ENCODE results near the gene MFAP2.

Gene MFAP2

DNA sequence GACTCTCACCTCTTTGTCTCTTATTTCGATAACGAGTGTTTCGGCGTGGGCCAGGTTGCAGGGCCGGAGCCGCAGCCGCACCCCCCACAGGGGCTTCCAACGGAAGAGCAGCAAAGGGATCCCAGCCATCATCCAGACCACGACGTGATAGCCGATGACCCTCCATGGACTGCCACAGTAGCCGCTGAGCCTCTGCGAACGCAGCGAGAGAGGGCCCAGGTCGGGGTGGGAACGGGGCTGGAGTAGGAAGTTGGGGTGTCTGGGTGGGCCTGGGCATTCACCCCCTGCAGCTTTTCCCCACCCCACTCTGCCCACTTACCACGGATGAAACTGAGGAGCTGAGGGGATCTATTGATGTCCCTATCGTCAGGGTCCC, 24.9 kb upstream of the MFAP2 start:
- DNase-seq: no peak

DNA sequence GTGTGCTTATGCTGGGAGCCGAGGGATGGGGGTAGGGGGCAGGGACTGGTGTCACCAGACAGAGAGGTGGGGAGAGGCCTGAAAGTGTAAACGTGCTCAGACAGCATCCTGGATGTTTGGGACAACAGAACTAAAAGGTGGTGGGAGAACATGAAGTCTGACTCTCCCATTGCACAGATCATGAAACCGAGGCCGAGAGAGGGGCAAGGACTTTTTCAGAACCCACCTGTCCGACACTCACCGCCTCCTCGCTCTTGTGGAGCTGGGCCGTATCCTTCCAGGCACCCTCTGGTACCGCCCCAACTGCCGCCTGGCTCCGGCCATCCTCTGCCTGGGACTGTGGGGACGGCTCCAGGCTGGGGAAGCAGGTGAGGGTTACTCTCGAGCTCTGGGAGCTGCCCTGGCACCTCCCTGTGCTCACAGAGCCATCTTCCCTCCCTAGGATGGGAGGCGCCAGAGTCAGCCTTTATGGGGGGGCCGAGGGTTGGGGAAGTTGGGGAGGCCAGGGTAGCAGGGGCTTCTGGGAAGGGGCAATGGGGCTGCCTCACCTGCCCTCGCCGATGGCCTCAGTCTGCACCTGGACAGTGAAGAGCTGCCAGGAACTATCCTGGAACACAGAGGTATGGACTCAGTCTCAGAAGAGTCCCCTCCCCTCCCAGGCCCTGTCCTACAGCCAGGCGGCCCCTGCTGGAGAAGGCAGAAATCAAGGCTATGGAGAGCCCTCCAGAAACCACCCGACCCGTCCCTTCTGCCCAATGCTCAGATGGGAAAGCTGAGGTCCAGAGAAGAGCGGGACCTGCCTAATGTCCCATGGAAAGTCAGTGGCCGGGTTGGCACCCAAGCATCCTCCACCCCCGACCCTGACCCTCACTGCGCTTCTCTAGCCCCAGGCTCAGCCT, 24.3 kb upstream of the MFAP2 start:
- DNase-seq: no peak

DNA sequence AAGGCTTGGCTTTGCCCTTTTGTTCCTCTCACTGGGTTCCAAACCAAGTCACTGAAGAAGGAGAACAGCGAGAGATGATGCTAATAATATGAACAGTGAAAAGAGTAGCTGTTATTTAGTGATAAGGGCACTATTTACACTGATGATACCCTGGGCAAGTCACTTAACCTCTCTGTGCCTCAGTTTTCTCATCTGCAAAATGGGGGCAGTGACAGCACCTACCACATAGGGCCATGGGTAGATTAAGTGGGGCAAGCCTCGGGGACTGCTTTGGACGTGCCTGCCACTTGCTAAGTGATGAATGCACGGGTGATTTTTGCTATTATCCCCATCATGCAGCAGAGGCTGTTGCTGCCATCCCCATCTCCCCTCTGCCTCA, 22.1 kb upstream of the MFAP2 start:
- no peak for DNase-seq

DNA sequence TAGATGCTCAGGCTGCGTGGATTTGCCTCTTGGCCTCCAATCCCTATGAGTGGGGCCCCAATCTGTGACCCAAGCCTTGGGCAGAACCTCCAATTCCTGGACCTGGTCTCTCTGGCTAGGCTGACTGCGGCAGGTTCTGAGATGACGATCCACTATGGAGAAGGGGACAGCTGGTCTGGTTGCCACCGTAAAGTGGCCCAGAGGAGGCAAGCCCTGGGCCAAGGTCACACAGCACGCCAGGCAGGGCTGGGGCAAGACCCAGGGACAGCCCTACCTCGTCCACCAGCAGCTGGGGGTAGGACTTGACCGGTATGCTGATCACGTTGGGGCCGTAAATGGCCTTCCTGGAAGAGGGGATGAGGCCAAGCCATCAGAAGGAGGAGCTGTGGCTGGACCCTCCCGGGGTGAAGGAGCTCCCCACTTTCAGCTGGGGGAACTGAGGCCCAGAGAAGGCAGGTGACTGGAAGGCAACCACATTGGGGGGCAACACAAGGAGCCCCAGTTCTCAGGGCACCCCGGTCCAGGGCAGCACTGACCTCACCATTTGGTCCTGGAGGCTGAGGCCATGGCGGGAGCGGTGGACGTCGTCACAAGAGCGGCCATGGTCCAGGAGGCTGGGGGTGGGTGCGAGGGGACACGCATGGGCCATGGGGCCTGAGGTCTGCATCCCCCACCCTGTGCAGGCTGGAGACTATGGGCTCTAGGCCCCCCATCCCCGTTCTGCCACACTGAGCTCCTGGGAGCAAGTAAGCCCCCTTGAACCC, 21.5 kb upstream of the MFAP2 start:
- DNase-seq: no peak

DNA sequence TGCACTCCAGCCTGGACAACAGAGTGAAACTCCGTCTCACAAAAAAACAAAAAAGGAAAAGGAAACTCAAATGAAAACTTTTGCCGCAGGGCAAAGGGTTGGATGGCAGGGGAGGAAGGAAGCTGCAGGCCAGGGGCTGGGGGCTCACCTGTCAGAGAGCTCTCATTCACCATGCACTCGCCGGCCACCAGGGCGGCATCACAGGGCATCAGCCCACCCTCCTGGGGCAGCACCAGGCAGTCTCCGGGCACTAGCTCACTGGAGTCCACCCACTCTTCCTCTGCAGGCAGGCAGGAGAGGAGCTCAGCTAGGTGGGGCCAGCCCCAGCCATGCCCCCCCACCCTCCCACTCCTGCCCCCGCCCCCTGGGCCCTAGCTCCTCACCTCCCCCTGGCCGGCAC, 19.4 kb upstream of the MFAP2 start:
- no peak for DNase-seq

DNA sequence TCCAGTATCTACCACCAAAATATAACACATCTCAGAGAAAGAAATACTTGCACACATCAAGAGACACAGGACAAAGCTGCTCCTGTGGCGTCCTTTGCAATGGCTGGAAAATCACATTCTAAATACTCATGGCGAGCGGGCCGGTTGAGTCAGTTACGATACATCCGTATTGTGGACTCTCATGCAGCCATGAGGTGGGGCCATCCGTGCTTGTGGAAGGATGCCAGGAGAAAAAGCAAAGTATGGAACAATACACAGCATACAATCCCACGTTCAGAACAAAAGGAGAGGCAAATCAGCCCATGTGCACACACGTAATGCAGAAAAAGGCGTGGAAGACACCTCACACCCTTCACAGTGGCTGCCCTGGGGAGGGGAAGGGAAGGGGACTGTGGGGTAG, 18.2 kb upstream of the MFAP2 start:
- DNase-seq: no peak

DNA sequence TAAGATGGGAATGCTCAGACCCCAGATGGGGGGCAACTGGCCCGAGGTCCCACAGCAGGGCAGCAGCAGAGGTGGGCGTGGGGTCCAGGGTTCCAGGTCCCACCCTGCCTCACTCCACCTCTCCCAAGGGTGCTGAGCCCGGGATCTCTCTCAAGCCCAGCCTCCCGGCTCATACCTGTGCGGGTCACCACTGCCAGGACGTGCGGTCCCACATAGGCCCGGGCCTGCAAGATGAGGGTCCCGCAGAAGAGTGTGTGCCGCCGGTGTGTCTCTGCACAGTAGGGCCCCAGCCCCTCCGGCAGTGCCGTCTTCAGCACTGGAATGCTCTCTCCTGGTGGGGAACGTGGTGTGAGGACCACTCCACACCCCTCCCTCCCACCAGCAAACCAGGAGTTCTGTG, 16.4 kb upstream of the MFAP2 start:
- no peak for DNase-seq

DNA sequence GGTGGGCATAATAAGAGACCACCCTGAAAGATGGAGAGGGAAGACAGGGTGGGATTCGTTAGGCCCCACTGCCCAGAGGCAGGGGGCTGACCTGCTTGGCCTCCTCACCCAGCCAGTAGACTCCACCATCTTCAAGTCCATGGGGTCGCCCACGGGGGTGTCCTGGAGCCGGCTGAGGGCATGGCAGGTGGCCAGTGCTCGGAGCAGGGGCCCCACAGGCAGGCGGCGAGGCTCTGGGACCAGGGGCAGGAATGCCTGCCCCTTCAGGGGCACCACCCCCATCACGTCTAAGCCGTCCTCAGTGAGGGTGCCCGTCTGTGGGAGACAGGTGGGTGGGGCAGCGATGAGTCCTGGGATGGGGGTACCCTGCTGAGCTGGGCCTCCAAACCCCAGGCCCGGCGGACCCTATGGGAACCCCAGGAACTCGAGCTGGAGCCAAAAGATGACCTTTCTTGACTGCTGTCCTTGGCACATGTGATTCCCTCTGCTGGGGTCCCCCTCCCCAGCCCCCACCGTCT, 13.2 kb upstream of the MFAP2 start:
- DNase-seq: no peak

DNA sequence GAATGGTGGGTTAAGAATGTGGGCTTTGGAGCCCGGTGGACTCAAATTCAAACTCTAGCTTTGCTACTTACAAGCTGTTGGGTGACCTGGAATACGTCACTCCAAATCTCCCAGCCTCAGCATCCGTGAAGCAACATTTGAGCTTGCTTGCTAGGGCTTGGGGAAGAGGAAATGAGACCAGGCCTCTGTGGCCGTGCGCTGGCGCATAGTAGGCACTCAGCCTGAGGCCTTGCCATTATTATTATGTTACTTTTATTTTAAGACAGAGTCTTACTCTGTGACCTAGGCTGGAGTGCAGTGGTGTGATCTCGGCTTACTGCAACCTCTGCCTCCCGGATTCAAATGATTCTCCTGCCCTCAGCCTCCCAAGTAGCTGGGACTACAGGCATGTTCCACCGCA, 12.3 kb upstream of the MFAP2 start:
- no peak for DNase-seq

DNA sequence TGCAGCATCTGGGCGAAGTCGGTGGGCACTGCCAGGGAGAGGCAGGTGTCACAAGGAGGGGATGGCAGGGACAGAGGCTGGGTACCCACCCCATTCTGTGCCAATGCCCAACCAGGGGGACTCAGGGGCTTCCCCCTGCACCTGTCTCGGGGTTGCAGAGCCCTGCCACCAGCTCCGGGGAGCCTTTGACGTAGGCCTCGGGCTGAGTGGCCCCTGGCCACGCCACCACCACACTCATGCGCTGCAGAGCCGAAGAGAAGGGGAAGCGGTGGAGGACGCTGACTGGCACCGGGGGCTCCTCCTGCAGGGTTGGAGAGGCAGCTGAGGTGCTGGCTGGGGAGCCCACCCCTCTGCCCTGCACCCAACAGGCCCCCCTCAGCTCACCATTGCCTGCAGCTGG, 11.7 kb upstream of the MFAP2 start:
- DNase-seq: no peak

DNA sequence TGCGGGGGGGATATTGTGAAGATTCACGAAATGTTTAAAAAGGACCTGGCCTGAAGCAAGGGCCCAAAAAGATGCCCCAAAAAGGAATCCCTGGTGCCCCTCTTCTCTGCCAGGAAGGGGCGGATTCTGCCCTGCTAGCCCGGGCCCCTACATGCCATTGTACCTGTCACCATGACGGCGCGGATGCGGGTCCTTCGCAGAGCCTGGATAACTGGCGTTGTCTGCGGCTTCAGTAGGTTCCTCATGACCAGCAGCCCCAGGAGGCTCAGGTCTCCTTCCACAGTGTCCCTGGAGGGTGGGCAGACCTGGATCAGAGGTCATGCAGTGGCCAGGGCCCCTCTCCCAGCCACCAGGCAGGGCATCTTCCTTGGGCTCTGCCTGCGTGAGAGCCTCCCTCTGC, 11.2 kb upstream of the MFAP2 start:
- DNase-seq: no peak

DNA sequence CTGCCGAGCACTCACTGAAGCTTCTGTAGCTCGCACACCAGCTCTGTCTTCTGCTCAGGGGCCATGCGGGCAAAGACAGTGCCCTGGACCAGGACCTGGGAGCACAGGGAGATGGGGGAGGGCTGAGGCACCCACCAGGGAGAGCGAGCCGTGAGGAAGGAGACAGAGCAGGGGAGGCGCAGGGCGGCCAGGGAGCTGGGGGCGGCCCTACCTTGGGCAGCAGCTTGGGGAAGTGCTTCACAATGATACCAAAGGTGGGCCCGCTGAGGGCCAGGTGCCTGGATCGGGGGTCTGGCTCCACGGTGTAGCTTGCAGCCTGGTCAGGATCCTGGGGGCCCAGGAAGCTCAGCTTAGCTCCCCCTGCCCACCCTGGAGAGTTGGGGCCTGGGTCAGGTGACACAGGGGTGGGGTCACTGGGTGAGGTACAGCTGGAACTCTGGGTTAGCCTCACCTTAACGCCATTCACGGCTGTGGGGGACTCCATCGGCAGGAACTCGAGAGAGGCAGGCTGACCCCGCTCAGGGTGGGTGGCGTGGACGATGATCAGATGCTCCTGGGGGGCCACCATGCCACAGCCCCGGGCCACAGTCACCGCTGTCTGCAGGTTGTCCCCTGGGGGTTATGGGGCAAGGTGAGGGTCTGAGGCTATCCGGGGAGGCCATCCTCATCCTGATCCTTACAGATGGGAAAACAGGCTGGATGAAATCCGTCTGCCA, 9.4 kb upstream of the MFAP2 start:
- no peak for DNase-seq

DNA sequence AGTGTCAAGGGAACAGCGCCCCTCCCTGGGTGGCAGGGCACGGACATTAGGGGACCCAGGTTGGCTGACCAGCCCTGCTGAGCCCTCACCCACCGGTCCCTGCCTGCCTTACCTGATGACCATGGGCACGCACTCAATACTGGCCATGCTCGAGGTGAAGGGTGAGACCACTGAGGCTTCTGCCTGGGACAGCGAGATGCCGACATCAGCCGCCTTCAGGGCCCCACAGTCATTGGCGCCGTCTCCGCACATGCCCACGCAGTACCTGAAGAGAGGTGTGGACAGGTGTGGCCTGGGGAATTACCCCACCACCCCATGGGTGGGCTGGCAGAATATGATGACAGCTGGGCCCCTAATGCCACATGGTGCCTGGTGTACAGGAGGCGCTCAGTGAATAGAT, 7.8 kb upstream of the MFAP2 start:
- no peak for DNase-seq

DNA sequence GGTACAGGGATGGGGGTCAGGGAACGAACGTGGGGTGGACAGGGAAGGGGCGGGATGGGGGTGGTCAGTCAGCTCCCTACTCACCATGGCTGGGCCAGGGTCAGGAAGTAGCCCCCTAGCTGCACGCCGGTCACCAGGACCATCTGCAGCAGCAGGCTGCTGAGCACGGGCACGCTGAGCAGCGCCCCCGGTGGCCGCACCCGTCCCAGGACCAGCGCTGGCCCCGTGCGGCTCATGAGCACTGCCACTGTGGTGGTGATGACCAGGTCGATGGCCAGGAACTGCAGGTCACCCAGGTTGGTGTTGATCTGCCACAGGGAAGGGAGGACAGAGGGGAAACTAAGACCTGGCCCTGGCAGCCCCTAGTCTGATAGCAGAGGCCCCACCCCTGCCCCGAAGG, 6.5 kb upstream of the MFAP2 start:
- no peak for DNase-seq

DNA sequence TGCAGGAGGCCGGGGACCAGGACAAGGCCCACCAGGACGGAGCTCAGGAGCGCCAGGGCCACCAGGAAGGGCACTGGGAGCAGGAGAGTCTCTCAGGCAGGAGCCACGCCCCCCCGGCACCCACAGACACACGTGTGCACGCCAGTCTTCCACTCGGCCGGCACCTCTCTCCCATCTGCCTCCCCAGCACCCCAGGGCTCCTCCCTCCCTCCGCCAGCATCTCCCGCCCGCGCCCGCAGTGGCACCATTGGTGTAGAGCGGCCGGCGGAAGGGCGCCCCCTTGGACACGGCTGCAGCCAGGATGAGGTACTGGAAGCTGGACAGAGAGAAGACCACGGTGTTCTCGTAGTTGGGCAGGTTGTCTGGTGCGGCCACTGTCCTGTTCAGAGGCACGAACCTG, 6.1 kb upstream of the MFAP2 start:
- DNase-seq: no peak

DNA sequence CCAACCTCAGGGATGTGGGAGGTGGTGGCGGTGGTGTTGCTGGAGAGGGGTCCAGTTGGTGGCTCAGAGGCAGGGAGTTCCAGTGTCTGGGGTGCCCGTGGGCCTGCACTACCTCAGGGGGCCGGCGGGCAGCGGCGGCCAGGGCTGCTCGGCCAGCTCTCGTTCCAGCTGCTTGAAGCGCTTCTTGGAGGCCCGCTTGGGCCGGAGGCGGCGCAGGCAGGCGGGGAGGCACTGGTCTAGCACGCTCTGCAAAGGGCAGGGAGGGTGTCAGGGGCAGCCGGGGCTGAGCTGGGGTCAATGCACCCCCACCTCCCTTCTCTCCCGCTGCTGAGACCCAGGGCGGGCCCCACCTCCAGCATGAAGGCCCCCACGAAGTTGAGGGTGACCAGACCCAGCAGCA, 5.7 kb upstream of the MFAP2 start:
- DNase-seq: no peak

DNA sequence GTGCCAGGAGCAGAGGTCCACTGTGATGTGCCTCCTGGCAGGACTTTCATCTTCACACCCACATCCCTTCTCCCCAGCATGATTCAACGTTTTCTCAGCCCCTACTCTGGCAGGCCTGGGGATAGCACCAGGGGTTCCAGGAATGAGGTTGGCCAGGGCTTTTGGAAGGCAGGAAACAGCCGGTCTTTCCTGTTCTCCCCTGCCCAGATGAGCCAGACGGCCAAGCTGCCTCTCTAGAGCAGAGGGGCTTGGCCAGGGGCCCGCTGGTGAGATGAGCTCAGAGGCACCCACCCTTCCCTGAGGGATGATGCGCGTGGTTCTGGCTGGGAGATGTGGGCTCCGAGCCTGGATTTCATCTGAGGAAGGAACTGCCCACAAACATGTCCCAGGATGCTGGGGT, 4.3 kb upstream of the MFAP2 start:
- no peak for DNase-seq

DNA sequence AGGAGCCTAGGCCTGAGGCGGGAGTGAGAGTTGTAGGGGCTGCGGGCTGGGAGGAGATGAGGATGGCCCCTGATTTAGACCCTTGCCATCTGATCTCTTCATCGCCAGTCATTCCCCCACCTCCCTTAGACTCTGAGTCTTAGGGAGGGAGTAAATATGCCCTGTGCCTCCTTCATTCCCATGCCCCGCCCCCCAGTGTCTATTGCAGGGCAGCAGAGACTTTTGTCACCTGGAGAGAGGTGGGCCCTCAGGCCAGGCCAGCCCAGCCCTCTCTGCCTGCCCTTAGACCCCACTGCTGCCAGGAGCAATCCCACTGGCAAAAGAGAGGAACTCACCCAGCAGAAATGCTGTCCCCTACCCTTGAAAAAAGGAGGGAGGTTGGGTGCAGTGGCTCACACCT, 3.2 kb upstream of the MFAP2 start:
- no peak for DNase-seq

DNA sequence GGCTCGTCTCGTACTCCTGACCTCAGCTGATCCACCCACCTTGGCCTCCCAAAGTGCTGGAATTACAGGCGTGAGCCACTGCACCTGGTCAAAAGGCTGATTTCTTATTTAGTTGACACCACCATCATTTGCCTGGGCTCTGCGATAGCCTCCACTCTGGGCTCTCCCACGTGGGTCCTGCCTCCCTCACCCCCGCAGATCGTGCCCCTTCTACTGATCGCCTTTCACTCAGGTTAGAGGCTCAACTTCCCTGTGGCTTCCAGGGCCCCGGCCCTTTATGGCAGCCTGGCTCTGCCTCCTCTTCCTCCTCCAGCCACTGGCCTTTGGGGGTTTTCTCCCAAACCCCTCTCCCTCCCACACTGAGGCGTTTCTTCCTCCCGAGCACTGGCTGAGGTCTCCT, 2.5 kb upstream of the MFAP2 start:
- no peak for DNase-seq

DNA sequence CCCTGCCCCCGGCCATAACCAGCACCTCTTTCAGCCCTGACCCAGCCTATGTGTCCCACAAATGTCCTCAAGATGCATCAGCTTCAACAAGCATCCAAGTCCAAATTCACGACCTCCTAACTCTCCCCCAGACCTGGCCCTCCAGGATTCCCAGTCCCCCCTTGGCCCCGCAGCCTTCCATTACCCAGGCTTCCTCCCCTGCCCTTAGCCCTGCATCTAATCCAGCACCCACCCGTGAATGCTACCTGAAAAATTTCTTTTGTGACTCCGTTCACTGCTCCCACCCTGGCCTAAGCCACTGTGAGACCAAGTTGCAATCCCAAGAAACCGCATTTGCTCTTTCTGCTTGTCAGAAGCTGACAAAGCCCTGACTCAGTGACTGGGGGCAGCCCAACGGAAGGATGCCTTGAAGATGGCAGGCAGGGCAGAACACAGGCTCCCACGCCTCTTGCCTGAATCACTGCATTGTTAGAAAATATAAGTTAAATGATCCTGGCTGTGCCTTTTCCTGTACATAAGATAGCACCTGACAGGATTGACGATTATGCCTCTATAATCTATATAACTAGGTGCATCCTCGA, 939 bp upstream of the MFAP2 start:
- no peak for DNase-seq

DNA sequence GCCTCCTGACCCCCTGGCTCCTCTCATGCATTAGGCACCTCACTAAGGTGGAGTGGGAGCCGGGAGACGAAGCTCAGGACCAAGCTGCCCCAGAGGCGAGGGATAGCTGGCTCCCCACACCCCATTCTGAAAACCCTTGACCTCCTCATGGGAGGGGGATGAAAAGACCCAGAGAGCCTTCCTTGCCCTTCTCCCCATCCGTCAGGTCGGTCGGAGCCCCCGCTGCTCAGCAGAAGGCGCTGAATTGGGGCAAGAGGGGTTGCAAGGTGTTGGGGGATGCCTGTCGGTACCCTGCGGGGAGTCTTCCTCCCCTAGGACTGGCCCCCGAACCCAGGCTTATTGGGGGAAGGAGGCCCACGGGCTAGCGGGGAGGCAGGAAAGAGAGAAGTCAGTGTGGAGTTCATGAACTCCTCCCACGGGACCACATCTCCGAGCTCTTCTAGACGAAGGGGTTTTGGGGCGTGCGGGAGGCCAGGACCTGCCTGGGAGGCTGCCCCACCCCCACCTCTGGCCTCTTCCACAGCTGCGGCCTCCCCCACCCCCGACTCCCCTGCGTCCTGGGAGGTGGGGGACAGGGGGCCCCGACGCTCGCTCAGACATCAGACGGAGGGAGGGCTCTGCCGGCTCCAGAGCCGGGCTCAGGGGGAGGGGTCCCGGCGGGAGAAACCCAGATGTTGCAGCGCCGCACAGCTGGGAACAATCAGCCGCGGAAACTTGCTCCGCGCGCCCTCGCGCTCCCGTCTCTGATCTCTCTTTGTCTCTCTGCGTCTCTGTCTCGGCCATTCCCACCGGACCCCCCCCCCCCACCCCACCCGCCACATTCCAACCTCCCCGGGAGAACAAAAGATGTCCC, 719 bp downstream of the MFAP2 start:
- DNase-seq: no peak
